ENCODE results near the gene CAMK2G. TPM values are rescaled to one million over a fixed set of nuclear protein-coding genes. Genes with fewer than 3 reads are reported as not detected.

The CAMK2G gene
- total and polyA plus RNA-seq, 2 experiments from 2014 or later = 30.6 to 34.1 TPM

- Histone ChIP-seq H4K20me1 (replicated peaks; ENCODE audit: insufficient read depth) (peaks cover 9% of the 10 kb centered on the region), H3F3A (replicated peaks; ENCODE audit: low read depth) (peaks cover 40% of the 10 kb centered on the region), H3K36me3 (ENCODE audit: insufficient read depth) (peaks cover 2% of the 10 kb centered on the region; the same call in 1 of the 2 replicates), H3K27ac (ENCODE audit: low read depth) (peak overlapping the region; percentile 52), H3K27me3 (ENCODE audit: insufficient read depth) (no peaks in the 10 kb centered on the region), H3K79me2 (replicated peaks; ENCODE audit: insufficient read depth) (peaks cover 17% of the 10 kb centered on the region; the same call in 1 of the 2 replicates), H3K4me2 (peak overlapping the region; percentile 96), H2AFZ (peak overlapping the region; percentile 93), H3K4me1 (ENCODE audit: insufficient read depth) (peaks cover 18% of the 10 kb centered on the region; the same call in 1 of the 2 replicates), H3K9me2 (ENCODE audit: insufficient read depth) (no peaks in the 10 kb centered on the region), H3K4me3 (peak overlapping the region; percentile 88)
- DNase-seq (ENCODE audit: low spot score) (peak; percentile 83), ATAC-seq (peak; percentile 76)
- TF ChIP-seq CREB1 (CRISPR knock-in tag; IDR thresholded peaks at IDR 0.05; ENCODE audit: low read depth) (peak; percentile 71), NANOG (IDR thresholded peaks at IDR 0.05; ENCODE audit: borderline replicate concordance) (no peak), ETS1 (IDR thresholded peaks at IDR 0.05) (no peak), POLR2AphosphoS5 (IDR thresholded peaks at IDR 0.05; ENCODE audit: low read depth) (peak; percentile 84), ZNF462 (CRISPR knock-in tag; IDR thresholded peaks at IDR 0.05) (no peak), CTCF (conservative IDR thresholded peaks at IDR 0.05; ENCODE audit: low read depth in 2 of 2) (peak in 1 of 2 experiments; percentile 28; a peak in 1 of 4 replicates), REST (IDR thresholded peaks at IDR 0.05; ENCODE audit: unreplicated experiment) (peak; percentile 16)
- Mint-ChIP-seq H3K27me3 (ENCODE audit: insufficient read depth, low read depth, poor library complexity) (peaks cover 13% of the 10 kb centered on the region), H3K36me3 (ENCODE audit: low read depth) (peaks cover 47% of the 10 kb centered on the region), H3K9me3 (no peaks in the 10 kb centered on the region), H3K4me3 (peak overlapping the region; percentile 91), H3K4me1 (peaks cover 27% of the 10 kb centered on the region), H3K27ac (peak overlapping the region; percentile 76)
Observed at GRCh38 chr10:73772281-73773151, 101.8 kb downstream of the CAMK2G start.

Measured in GM23338 (cell line).